HG03469 (cell line): ENCODE results near the gene M1AP.

Experiments
- ATAC-seq: cut with Tn5 transposase; IDR thresholded peaks from one replicate; pipeline ENCODE4 v1.9.1; 2021; ENCODE audit warnings: mild to moderate bottlenecking, moderate library complexity, moderate number of reproducible peaks; ENCODE audit not compliant: unreplicated experiment

The M1AP gene

GRCh38 chr2:74528600-74529356 lies 119.4 kb downstream of the M1AP start:
- ATAC-seq = peak; percentile 1

- ATAC-seq = no peak
Observed at GRCh38 chr2:74527741-74528140, 120.4 kb downstream of the M1AP start.

- ATAC-seq = no peak
Observed at GRCh38 chr2:74526649-74527230, 121.4 kb downstream of the M1AP start.

- no peak for ATAC-seq
Observed at GRCh38 chr2:74525717-74526648, 122.1 kb downstream of the M1AP start, which contains the start of gene DQX1. Gene DQX1, minus strand, starts transcription at chr2:74526231. Its CDS starts 502 bp downstream, at chr2:74525729.

- ATAC-seq = no peak
Observed at GRCh38 chr2:74524955-74525716, 123.0 kb downstream of the M1AP start.

- no peak for ATAC-seq
Observed at GRCh38 chr2:74524005-74524404, 124.1 kb downstream of the M1AP start.

- ATAC-seq = no peak
Observed at GRCh38 chr2:74522516-74522915, 125.6 kb downstream of the M1AP start.

- no peak for ATAC-seq
Observed at GRCh38 chr2:74516650-74517049, 131.5 kb downstream of the M1AP start.

GRCh38 chr2:74515981-74516633 lies 132.0 kb downstream of the M1AP start:
- no peak for ATAC-seq

GRCh38 chr2:74515271-74515980 lies 132.7 kb downstream of the M1AP start:
- no peak for ATAC-seq

- no peak for ATAC-seq
Observed at GRCh38 chr2:74514368-74515270, 133.5 kb downstream of the M1AP start, which contains the start of gene TLX2. Gene TLX2, plus strand, starts transcription at chr2:74514450. Its CDS starts 357 bp downstream, at chr2:74514807.

- no peak for ATAC-seq
Observed at GRCh38 chr2:74513605-74514367, 134.3 kb downstream of the M1AP start.

- ATAC-seq = no peak
Observed at GRCh38 chr2:74512744-74513604, 135.2 kb downstream of the M1AP start.

- ATAC-seq = no peak
Observed at GRCh38 chr2:74511104-74511989, 136.8 kb downstream of the M1AP start.

- ATAC-seq = no peak
Observed at GRCh38 chr2:74510272-74510671, 137.9 kb downstream of the M1AP start.
